GM19372 (cell line): ENCODE data around the gene MAST4.
"Not testable (repeated sequence)": the region's sequence is repeated elsewhere in the genome, so short reads cannot be mapped to it uniquely, and the experiment has no call there.

Source experiments
- ATAC-seq: cut with Tn5 transposase; IDR thresholded peaks from one replicate; pipeline ENCODE4 v1.9.1; 2021; ENCODE audit warnings: mild to moderate bottlenecking, low read depth, moderate library complexity; ENCODE audit not compliant: unreplicated experiment

Gene MAST4

DNA sequence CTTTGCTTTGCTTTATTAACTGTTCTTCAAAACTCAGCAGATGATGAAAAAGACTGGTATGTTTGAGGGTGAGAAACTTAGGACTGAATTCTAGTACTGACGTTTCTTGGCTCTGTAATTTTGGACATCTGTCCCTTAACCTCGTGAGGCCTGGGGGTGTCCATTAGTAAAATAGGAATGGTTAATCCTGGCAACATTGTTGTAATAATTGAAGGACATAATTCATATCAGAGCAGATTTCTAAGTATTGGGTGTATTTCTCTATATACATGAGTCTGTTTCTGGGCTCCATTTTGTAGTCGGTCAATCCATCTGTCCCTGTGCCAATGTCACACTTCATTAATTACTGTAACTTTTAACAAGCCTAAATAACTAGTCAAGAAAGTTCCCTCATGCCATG, 206.7 kb downstream of the MAST4 start:
- no peak for ATAC-seq

DNA sequence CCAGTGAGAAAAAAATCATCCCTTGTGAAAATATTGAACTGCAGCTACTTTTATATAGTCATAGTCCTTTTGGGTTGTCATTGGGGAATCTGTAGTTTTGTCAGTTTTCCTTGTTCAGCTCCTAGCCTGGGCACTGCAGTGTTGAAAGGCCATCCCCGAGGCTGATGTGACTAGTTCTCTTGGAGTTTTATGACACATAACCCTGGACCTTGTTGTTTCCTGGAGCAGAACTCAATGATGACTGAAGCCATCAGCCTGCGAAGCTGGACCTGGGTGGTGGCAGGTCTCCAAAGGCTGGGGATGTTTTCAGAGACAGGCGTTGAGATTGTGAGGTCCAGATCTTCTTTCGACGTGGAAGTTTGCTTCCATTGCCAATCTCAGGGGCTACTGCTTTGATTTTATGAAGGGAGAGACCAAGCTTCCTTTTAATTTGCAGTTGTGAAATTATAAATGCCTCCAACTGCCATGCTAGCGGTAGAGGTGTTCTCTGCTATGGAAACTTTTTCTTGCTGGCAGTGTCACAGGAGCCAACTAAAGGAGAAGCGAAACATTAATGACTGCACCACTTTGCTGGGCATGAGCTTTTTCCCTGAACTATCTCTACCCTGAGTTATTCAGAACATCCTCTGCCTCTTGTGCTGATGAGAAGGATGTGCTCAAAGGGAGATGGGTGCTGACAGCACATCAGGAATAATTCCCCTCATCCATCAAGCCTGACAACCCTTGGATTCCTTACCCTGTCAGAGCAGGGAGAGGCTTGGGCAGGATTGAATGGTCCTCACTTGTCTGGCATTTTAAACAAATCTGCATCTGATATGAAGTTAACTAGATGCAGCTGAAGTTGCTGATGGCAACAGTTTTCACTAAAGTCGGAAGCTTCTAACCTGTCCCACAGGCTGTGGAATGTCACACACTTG, 209.6 kb downstream of the MAST4 start:
- ATAC-seq = no peak

DNA sequence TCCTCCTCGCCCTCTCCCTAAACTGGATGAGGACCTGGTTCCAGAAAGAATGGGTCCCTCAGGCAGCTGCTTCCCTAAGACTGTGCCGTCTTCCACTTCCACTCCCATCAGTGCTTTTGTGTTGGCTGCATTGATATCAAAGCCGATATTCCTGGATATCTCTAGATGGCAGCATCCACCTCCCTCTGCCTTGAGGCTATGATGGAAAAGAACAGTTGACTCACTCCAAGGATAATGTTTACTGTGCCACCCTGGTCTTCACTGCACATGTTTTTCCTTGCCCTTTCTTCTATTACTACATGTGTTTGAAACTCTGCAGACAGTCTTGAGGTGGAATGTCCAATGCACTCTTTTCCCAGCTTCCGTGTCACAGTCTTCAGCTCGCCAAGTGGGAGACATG, 211.6 kb downstream of the MAST4 start:
- ATAC-seq = no peak

DNA sequence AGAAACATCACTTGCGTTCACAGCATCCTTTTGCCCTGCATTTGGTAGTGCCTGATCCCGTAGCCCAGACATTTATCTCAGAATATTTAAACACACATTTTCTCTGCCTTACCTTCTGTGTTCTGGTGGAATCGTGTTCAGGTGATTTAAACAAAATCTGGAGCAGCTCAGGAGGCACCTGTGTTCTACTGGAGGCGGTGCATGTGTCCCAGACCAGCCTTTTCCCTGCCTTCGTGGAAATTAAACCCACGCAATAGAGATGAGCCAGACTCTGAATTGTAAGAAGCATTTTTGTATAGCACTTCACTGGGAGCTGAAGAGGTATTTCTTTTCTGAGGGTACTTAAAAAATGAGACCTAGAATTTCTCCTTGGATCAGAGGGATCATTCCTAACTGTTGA, 212.5 kb downstream of the MAST4 start:
- ATAC-seq = no peak

DNA sequence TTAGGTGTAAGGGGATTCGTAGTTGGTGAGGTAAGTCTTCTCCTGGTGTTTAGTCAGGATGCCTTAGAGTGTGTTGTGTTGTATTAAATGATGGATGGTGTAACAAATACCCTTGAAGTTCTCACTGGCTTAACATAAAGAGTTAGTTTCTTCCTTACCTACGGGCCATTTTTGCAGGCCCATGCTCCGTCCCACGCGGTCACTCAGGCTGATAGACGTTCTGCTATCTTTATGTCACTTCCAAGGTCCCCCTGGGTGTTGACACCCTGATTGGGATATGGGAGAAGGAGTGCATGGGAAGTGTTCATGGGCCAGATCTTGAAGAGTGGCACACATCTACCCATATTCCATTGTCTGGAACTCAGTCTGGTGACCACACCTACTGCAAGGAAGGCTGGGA, 214.0 kb downstream of the MAST4 start:
- ATAC-seq = no peak

DNA sequence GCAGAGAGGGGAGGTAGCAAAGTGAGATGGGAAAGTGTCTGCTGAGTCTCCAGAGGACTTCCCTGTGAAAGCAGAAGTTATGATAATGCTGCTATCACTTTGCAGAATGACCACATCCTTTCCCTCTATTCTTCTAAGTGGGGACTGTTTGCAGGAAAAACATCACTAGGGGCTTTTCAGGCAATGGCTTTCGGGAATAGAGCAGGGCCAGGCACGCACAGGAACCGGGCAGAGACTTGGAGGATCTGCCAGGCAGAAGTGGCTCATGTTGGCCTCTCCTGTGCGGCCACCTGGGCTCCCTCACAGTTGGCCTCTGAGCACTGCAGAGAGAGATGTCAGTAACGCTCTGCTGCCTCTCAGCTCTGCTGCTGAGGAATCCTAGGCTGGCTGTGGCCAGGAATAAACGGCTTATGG, 214.7 kb downstream of the MAST4 start:
- no peak for ATAC-seq

DNA sequence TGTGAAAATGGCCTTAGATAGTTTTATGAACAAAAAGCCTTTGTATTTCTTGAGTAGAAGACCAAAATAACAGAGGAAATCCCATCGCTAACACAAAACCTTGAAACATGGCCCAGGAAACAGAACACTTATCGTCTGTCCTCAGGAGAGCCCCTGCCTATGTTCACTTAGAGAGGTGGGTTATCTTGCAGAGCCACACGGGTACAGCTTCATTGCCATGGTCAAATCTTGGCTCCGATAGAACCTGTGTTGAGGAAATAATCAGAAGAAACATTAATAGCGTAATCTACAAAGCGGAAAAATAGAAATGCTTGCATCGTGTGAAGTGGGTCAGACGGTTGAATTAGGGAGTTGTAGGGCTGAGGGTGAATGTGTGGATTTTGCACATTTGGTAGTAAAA, 216.1 kb downstream of the MAST4 start:
- no peak for ATAC-seq

DNA sequence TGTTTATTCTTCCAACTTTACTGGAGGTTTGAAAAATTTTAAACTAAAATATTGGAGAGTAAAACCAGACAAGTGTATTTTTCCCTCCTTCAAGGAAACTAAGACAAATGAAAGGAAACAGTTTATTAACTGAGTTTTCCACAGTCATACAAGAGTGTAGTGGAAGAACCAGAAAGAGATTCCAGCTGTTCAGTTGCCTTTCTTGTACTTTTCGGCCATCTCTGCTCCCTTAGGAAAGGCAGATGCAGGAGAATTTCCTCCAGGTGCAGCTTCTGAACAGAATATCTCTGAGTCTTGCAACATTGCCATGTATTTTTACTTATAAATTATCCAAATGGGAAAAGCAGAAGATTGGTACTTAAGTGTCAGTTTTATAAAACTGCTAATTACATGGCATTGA, 217.1 kb downstream of the MAST4 start:
- no peak for ATAC-seq

DNA sequence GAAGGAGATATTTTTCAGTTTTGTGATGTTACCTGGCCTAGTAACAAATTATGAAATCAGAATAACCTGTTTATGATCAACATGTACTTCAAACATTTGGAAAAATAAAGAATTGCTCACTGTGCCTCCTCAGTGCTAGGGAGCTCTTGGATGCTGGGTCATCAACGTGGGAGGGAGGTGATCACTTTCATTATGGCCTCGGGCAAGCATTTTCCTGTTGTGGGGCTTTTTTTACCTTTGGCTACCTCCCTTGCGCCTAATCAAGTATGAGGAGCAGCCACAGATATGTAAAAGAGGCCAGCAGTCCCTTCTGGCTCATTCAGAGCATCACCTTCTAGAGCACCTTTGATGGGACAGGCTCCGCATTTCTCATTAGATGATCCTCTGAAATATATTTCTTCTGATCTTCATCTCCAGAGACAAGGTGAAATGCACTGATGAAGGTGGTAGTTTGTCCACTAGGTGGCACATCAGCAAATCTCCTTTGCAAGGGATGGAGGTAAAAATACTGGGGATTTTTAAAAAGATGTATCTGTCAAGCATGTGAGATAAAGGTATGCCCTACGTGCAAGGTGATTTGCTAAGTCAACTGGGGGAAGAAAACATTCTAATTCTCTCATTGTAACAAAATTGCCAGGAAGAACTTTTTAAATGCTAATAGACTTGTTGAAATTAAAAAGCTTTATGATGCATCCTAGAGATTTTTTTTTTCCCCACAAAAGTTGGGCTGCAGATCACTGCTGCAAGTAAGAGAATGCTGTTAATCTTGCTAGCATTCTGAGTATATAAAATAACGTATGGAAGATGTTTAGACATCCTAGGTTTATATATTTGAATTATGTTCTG, 218.2 kb downstream of the MAST4 start:
- ATAC-seq = peak; percentile 66

DNA sequence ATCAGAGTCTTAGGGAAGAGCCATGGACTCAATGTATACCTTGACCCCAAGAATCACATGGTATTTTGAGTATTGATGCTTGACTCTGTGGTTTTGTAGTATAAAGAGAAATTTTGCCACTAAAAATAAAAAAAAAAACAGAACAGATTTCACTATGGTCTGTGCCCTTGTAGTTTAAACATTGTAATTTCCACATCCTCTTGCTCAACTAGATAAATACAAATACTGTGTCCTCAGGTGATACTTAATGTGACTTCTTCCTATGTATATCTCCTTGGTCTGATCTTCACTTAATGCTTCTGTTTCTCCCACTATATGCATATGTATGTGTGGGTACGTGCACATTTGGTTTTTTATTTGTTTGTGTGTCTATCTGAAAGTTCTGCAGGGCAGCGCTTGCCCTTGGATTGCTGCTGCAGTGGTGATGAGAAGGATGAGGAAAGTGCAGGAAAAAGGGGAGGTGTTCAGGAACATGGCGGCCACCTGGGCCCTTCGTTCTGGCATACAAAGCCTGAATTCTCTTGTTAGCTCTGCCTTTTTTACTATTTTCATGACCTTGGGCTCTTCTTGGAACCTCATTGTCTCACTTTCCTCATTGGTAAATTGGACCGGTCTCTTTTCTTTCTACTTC, 222.2 kb downstream of the MAST4 start:
- no peak for ATAC-seq

DNA sequence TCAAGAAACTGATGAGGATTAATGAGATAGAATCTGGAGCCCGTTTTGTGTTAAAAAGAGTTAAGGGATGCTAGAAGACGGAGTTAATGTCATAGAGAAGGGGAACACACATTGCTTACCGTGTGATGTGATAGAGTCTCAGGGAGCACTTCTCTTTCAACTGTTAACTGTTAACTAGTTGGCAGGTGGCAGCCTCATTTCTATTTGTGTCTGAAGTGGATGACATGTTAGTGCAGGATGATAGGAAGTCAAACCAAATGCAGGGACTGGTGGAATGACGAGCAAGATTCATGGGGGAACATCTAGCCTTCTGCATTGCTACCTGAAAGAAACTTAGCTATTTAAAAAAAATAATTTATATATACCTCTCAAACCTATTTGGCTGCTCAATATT, 222.7 kb downstream of the MAST4 start:
- no peak for ATAC-seq

DNA sequence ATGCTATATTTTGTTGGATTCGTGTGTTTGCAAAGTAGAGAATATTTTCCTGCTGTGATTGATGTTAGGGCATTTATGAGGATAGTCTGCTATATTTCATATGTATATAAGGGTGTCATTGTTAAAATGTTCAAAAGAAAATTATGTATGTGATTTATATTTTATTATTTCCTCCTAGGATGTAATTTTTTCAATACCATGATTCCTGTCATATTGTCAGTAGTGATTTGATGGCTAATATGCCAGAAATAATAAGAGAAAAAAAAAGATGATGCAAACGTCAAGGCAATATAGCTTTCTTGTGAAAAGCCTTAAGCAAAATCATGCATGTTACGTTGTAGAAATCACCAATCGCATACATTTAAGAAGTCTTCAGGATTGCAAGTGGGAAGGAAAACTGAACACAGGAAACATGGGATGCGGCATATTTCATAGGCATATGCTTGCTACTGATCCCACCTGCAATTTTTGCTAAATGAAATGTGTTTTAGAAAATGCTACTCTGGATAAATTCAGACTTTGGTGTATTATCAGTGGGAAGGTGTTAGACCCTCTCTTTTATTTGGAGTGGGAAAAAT, 224.5 kb downstream of the MAST4 start:
- no peak for ATAC-seq

DNA sequence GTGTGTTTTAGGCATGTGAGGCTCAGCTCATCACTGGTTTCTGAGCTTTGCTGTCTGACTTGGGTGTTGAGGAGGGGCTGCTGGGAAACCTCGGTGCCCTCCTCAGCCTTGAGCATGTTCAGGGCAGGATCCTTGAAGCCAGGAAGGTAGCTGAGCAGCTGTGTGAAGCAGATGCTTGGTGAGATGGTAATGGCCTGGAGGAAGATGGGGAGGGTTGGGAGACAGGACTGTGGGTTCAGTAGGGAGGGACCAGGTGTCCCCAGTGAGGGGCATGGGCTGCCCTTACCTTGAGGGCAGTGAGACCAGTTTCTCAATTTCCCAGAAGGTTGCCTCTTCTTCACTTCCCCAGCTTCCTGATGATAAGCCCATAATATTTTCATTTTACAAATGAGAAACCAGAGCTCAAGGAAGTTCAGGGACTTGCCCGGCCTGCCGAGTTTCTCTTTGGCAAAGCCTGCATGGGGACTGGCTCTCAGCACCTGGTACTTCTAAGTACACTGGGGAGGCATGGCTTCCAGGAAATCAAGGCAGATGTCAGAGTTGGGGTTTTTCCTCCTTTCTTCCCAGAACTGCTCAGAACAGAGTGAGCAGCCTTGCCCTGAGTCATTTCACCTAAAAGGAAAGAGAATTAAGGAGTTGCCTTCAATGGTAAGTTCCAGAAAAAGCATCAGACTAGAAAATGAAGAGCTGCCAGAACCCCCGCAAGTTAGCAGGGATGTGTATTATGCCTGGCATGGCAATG, 225.7 kb downstream of the MAST4 start:
- ATAC-seq = no peak

DNA sequence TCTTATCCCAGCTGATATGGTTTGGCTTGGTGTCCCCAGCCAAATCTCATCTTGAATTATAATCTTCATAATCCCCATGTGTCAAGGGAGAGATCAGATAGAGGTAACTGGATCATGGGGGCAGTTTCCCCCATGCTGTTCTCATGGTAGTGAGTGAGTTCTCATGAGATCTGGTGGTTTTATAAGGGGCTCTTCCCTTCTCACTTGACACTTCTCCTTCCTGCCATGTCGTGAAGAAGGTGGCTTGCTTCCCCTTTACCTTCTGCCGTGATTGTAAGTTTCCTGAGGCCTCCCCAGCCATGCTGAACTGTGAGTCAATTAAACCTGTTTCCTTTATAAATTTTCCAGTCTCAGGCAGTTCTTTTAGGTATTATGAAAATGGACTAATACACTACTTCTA, 226.7 kb downstream of the MAST4 start:
- not testable (repeated sequence) for ATAC-seq

DNA sequence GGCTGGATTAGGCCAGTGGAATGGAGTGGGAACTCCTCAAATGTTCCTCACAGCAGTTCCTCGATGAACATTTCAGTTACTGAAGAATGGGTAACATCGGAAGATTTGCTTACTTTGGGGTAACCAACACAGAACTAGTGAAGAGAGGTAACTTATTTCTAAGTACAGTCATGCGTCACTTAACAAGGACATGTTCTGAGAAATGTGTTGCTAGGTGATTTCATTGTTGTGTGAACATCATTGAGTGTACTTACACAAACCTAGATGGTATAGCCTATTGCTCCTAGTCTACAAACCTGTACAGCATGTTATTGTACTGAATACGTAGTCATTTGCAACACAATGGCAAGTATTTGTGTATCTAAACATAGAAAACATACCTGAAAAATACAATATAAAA, 228.3 kb downstream of the MAST4 start:
- no peak for ATAC-seq

DNA sequence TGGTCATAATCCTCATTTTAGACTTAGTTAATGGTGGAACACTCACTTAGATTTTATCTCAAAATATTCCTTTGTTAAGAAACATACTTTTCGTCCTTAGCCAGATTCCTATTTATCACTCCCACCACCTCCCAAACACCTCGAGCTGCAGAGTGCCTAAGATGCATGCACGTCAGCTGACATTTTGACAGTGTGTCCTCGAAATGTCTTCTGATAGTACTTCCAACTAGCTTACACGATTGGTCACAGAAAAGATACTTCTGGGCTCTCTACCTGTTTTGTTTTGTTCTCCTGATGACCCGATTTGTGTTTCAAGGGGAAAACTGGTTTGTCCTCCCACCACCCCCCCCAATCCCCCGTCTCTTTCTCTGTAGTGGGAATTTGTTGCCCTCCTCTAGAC, 230.1 kb downstream of the MAST4 start:
- ATAC-seq = no peak

DNA sequence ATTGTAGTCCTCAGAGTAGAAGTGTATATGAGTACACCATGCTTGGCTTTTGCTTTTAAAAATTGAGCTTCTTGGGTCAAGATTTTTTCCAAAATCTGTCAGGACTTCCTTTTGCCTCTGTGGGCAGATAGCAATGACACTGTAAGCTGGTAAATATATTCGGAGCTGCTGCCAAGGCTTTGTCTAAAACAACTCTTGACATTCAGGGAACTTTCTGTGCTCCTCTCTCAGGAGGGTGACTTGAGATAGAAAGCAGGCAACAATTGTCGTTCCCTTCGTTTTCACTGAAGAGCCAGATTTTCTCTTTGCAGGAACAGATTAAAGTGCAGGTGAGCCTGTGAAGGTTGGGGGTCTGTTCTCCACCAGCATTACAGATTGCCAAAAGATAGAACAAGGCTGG, 230.5 kb downstream of the MAST4 start:
- ATAC-seq = no peak

DNA sequence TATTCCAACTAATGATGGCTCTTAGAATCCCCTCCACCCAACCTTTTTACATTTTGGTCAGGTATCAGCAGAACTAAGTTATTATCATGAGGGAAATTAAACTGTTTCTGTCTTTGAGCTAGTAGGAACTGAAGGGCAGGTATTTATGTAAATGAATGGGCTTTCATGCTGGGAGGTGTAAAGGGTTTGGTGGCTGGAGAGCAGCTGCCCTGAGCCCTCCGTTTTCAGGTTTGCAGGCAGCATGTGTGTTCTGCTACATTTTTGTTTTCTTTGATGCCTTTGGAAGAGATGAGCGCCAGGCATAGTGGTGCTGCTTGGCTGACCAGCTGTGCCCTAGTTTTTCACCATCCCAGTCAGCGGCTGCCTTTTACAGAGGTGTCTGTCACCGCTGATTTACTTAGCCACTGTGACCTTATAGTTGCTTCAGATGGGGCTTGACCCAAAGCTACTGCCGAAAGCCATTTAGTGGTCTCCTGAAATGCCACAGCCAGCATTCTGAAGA, 231.9 kb downstream of the MAST4 start:
- ATAC-seq = peak; percentile 12

DNA sequence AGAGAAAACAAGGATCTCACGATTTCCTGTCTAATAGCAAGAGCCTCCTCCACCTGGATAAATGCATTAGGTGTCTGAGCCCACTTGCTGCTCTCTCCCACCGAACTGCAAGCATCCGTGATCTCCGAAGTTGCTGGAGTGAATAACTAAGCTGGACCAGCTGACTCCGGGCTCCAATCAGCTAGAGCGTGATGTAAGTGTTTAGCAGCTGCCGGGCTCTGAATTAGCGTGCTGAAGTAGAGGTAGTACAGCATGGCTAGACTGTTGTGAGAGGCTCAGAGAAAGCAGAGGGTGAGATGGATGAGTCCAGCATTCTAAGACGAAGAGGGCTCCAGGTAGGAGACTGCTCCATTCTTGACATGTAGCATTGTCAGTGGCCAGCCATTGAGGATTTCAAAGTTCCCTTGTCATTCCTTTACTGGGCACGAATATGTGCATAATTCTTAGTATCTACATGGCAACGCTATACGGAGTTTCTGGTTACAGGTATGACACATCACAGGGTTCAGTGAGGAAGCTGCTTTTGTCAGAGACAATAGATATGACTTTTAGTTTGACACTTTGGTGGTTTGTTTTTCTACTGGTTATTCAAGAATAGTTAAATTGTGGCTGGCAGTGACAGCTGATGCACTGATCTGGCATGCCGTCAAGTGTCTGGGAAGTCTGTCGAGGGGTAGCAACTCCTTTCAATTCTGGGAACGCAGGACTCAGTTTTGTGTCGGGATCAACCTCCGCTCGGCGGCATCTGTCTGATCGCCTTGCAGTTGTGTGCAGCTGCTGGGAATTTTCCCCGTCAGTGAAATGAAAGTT, 232.6 kb downstream of the MAST4 start:
- ATAC-seq = peak; percentile 87
